Activated T-helper 2 cell treated with anti-CD3 and anti-CD28 coated beads, Interferon-gamma antibody, Interleukin-2, Interleukin-4, amounts not matched to agents 10 μg/mL and 5 μg/mL and 100 μg/mL, durations not matched to agents 14 hours and 24 hours and 36 hours (primary cell): ENCODE data around the gene UBE2I. TPM values are rescaled to one million over a fixed set of nuclear protein-coding genes. Genes with fewer than 3 reads are reported as not detected.

Experiments
- DNase-seq: peaks from one replicate; pipeline ENCODE4 v3.0.0; 2021; ENCODE audit warnings: low spot score
- H3K27ac Mint-ChIP-seq: one replicate; pipeline ENCODE4 v1.8.0; 2021; ENCODE audit warnings: mixed read lengths
- H3K27me3 Mint-ChIP-seq: one replicate; pipeline ENCODE4 v1.8.0; 2021; ENCODE audit warnings: low read depth, mixed read lengths
- H3K36me3 Mint-ChIP-seq: one replicate; pipeline ENCODE4 v1.8.0; 2021; ENCODE audit warnings: low read depth, mixed read lengths
- H3K4me1 Mint-ChIP-seq: one replicate; pipeline ENCODE4 v1.8.0; 2021; ENCODE audit warnings: low read depth, mixed read lengths
- H3K4me3 Mint-ChIP-seq: one replicate; pipeline ENCODE4 v1.8.0; 2021; ENCODE audit warnings: low read depth, mild to moderate bottlenecking, moderate library complexity, mixed read lengths
- H3K9me3 Mint-ChIP-seq: one replicate; pipeline ENCODE4 v1.8.0; 2021; ENCODE audit warnings: mixed read lengths
- intact Hi-C: fragments of 100-400 bp; cut with micrococcal nuclease; formaldehyde crosslinking; loops from one replicate; pipeline ENCODE4 v1.15.1; 2023
- total RNA-seq: library from RNA; stranded (reverse); gene quantifications from 2 replicates; pipeline ENCODE4 v1.2.3, GENCODE V29; 2022

Gene UBE2I
- total RNA-seq, 1 donor from 2014 or later: 265 TPM

- Mint-ChIP-seq H3K27ac (no peak overlapping the region), H3K36me3 (no peaks in the 10 kb centered on the region), H3K9me3 (no peaks in the 10 kb centered on the region), H3K27me3 (no peaks in the 10 kb centered on the region), H3K4me3 (no peak overlapping the region), H3K4me1 (peaks cover 10% of the 10 kb centered on the region)
- intact Hi-C loops: loop anchor here (10.0 kb wide), 2 partner anchors 123 to 473 kb away; partner anchors contain the start of genes EME2, MRPS34, NME3 and UQCC4
- DNase-seq: no peak
Observed at GRCh38 chr16:1301562-1301961, 7.9 kb upstream of the UBE2I start.

- no peak for DNase-seq
- intact Hi-C loops: loop anchor here (10.0 kb wide), 2 partner anchors 119 to 469 kb away; partner anchors contain the start of genes EME2, MRPS34, NME3 and UQCC4
- Mint-ChIP-seq H3K27me3 (no peaks in the 10 kb centered on the region), H3K4me3 (no peak overlapping the region), H3K27ac (no peak overlapping the region), H3K9me3 (no peaks in the 10 kb centered on the region), H3K36me3 (peaks cover 9% of the 10 kb centered on the region), H3K4me1 (peaks cover 10% of the 10 kb centered on the region)
Observed at GRCh38 chr16:1305823-1306222, 3.6 kb upstream of the UBE2I start.

DNA sequence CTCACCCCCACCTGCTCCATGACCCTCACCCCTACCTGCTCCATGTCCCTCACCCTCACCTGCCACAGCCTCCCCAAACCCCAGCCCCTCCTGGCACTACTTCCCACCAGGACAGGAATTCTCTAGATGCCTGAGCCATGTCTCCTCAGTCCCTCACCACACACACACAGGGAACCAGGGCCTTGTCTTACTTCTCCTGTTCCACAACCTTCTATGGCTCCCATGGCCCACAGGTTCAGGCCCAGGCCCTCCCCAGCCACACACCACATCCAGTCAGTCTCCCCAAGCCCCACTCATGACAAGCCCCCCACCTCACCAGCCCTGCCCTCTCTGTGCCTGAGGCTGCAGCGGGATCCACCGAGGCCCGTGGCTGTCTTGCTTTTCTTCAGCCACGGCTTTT lies 3.1 kb upstream of the UBE2I start:
- H3K36me3 Mint-ChIP-seq: peaks cover 14% of the 10 kb centered on the region
- intact Hi-C loops: loop anchor here (10.0 kb wide), 2 partner anchors 118 to 468 kb away; partner anchors contain the start of genes EME2, MRPS34, NME3 and UQCC4
- H3K27me3 Mint-ChIP-seq: no peaks in the 10 kb centered on the region
- H3K27ac Mint-ChIP-seq: no peak overlapping the region
- peaks cover 15% of the 10 kb centered on the region for H3K4me1 Mint-ChIP-seq
- H3K4me3 Mint-ChIP-seq: no peak overlapping the region
- DNase-seq: no peak
- no peaks in the 10 kb centered on the region for H3K9me3 Mint-ChIP-seq

GRCh38 chr16:1308036-1308976 lies 1.1 kb upstream of the UBE2I start:
- H3K4me1 Mint-ChIP-seq: peaks cover 15% of the 10 kb centered on the region
- peak overlapping the region; percentile 83 for H3K4me3 Mint-ChIP-seq
- no peaks in the 10 kb centered on the region for H3K9me3 Mint-ChIP-seq
- H3K27me3 Mint-ChIP-seq: no peaks in the 10 kb centered on the region
- H3K27ac Mint-ChIP-seq: peak overlapping the region; percentile 99
- intact Hi-C loops: loop anchor here (2.0 to 10.0 kb wide), 3 partner anchors 70 to 466 kb away; partner anchors contain the start of genes EME2, MRPS34, NME3 and UQCC4
- DNase-seq: no peak
- H3K36me3 Mint-ChIP-seq: peaks cover 28% of the 10 kb centered on the region

GRCh38 chr16:1309888-1310831 lies 724 bp downstream of the UBE2I start:
- intact Hi-C loops: loop anchor here (2.0 to 10.0 kb wide), 3 partner anchors 69 to 465 kb away; partner anchors contain the start of genes EME2, MRPS34, NME3 and UQCC4
- H3K4me3 Mint-ChIP-seq: peak overlapping the region; percentile 92
- H3K27ac Mint-ChIP-seq: peak overlapping the region; percentile 87
- peaks cover 10% of the 10 kb centered on the region for H3K4me1 Mint-ChIP-seq
- H3K36me3 Mint-ChIP-seq: peaks cover 40% of the 10 kb centered on the region
- DNase-seq: peak; percentile 50
- no peaks in the 10 kb centered on the region for H3K27me3 Mint-ChIP-seq
- H3K9me3 Mint-ChIP-seq: no peaks in the 10 kb centered on the region

DNA sequence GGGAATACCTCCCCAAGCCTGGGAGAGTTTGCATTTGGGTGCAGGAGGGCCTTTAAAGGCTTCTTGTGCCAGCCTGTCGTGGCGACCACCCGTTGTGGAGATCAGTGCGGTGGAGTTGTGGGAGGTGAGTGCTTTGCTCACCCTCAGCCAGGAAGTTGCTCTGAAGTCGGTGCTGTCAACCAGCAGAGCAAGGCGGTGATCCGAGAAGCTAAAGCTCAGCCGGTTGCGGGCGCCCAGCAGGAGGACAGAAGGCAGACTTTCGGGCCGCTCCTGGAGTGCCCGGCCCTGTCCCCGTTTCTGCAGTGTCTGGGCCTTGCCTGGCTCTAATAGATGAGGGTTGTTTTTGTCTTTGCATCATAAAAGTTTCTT lies 1.4 kb downstream of the UBE2I start:
- peaks cover 44% of the 10 kb centered on the region for H3K36me3 Mint-ChIP-seq
- peaks cover 10% of the 10 kb centered on the region for H3K4me1 Mint-ChIP-seq
- H3K27ac Mint-ChIP-seq: peak overlapping the region; percentile 87
- intact Hi-C loops: no loop called here
- peak overlapping the region; percentile 92 for H3K4me3 Mint-ChIP-seq
- DNase-seq: peak; percentile 20
- H3K27me3 Mint-ChIP-seq: no peaks in the 10 kb centered on the region
- no peaks in the 10 kb centered on the region for H3K9me3 Mint-ChIP-seq

DNA sequence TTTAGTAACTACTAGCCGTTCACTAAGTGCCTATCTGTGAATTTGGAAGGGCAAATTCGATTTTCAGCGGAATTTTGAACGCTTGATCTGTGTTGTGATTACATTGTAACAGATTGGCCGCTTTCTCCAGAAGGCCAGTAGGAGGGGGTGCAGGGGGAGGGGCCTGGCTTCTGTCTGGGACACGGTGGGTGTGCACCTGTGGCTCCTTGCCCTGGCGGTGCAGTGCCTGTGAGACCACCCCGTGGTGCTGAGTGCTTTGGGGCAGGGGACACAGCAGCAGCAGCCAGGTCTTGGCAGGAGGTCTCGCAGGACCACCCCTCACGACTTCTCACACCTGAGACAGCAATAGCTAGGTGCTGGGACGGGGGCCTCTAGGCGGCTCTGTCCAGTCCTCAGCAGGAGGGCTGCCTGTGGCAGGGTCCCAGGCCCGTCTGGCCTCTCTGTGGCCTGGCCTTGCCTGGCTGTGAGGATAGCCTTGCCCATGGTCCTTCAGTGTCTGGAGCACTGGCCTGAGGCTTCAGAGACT lies 1.8 kb downstream of the UBE2I start:
- no peak for DNase-seq
- peak overlapping the region; percentile 92 for H3K4me3 Mint-ChIP-seq
- no peaks in the 10 kb centered on the region for H3K9me3 Mint-ChIP-seq
- peaks cover 10% of the 10 kb centered on the region for H3K4me1 Mint-ChIP-seq
- no peaks in the 10 kb centered on the region for H3K27me3 Mint-ChIP-seq
- intact Hi-C loops: no loop called here
- peaks cover 49% of the 10 kb centered on the region for H3K36me3 Mint-ChIP-seq
- H3K27ac Mint-ChIP-seq: peak overlapping the region; percentile 42

DNA sequence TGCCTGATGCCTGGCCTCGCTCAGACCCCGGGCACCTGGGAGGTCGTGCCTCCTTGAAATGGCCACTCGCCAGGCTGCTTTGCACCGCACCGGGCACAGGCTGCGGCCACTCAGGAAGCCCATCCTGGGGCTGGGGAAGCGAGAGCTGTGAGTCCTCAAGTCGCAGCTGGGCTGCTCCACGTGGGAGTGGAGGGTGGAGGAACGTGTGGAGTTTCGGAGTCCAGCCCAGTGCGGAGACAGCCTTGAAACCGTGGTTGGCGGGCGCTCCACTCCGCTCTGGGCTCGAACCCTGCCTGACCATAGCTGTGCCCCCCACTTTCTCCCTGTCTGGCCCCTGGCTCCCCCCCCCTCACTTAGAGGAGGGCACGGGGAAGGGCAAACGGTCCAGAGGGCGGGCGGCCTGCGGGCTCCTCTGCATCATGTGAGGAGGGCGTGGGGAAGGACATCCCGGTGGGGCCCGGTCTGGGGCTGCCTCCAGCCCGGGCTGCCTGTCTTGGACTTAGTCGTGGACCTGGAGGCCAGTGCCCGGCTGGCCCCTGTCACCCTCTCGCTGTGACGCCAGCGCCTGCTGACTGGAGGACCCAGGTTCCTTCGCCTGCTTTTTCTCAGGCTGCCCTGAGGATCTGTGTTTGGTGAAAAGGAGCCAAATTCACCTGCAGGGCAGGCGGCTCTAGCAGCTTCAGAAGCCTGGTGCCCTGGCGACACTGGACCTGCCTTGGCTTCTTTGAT lies 2.5 kb downstream of the UBE2I start:
- Mint-ChIP-seq H3K4me3 (peak overlapping the region; percentile 92), H3K27me3 (no peaks in the 10 kb centered on the region), H3K27ac (no peak overlapping the region), H3K9me3 (no peaks in the 10 kb centered on the region), H3K4me1 (peaks cover 10% of the 10 kb centered on the region), H3K36me3 (peaks cover 55% of the 10 kb centered on the region)
- no peak for DNase-seq
- intact Hi-C loops: no loop called here

DNA sequence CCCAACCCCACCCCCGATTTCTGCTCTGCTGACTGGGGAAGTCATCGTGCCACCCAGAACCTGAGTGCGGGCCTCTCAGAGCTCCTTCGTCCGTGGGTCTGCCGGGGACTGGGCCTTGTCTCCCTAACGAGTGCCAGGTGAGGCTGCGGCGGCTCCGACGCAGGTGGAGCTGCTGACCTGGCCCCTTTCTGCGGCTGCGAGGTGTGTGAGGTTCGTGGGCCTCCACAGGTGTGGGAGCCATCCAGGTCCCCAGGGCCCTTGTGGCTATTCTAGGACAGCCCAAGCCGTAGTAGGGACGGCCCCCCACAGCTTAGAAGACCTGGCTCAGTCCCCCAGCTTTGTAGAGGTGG lies 3.0 kb downstream of the UBE2I start:
- peak overlapping the region; percentile 8 for H3K4me3 Mint-ChIP-seq
- H3K36me3 Mint-ChIP-seq: peaks cover 60% of the 10 kb centered on the region
- DNase-seq: no peak
- intact Hi-C loops: no loop called here
- no peak overlapping the region for H3K27ac Mint-ChIP-seq
- H3K27me3 Mint-ChIP-seq: no peaks in the 10 kb centered on the region
- H3K9me3 Mint-ChIP-seq: no peaks in the 10 kb centered on the region
- peaks cover 10% of the 10 kb centered on the region for H3K4me1 Mint-ChIP-seq

DNA sequence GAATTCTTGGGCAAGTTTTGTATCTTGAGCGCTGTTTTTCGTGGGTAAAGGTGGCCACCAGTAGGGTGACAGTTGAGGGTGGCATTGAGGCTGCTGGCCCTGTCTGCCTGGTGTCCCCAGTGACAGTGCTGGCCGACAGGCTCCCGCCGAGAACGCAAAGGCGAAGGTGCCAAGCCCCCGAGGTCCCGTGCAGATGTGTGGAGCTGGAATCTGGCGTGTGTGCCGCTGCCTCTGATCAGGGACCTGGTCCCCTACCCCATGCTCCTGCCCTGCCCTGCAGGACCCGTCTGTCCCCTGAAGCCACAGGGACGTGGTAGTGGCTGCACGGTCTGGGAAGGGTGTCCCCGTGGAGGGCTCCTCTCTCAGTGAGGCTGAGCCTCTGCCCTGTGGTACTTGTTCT lies 3.5 kb downstream of the UBE2I start:
- Mint-ChIP-seq H3K36me3 (peaks cover 65% of the 10 kb centered on the region), H3K4me3 (peak overlapping the region; percentile 49), H3K4me1 (peaks cover 10% of the 10 kb centered on the region), H3K27ac (no peak overlapping the region), H3K9me3 (no peaks in the 10 kb centered on the region), H3K27me3 (no peaks in the 10 kb centered on the region)
- DNase-seq: no peak
- intact Hi-C loops: no loop called here

GRCh38 chr16:1313721-1314369 lies 4.4 kb downstream of the UBE2I start:
- no peak for DNase-seq
- intact Hi-C loops: no loop called here
- Mint-ChIP-seq H3K4me1 (peaks cover 10% of the 10 kb centered on the region), H3K4me3 (no peak overlapping the region), H3K36me3 (peaks cover 74% of the 10 kb centered on the region), H3K27ac (no peak overlapping the region), H3K27me3 (no peaks in the 10 kb centered on the region), H3K9me3 (no peaks in the 10 kb centered on the region)
